HUES64 (cell line): ENCODE data around the gene ZNF189. TPM values are rescaled to one million over a fixed set of nuclear protein-coding genes. Genes with fewer than 3 reads are reported as not detected.
A peak's percentile ranks its signal among the peaks of the same experiment; 100 is the strongest.

ENCODE experiments used
- H3K27ac ChIP-seq: 2 replicates; pipeline ENCODE4 v1.7.0; 2013; ENCODE audit warnings: low read depth, low read length, inconsistent platforms
- H3K27me3 ChIP-seq: 2 replicates; pipeline ENCODE4 v1.6.1; 2013; ENCODE audit warnings: mild to moderate bottlenecking, low read length; ENCODE audit not compliant: insufficient read depth
- H3K36me3 ChIP-seq: 2 replicates; pipeline ENCODE4 v1.6.1; 2013; ENCODE audit warnings: mild to moderate bottlenecking, low read length; ENCODE audit not compliant: insufficient read depth
- H3K4me1 ChIP-seq: 2 replicates; pipeline ENCODE4 v1.6.1; 2013; ENCODE audit warnings: mild to moderate bottlenecking, low read length, moderate library complexity; ENCODE audit not compliant: insufficient read depth
- H3K4me3 ChIP-seq: 2 replicates; pipeline ENCODE4 v1.5.1; 2013; ENCODE audit warnings: mild to moderate bottlenecking, low read length, moderate library complexity
- H3K9ac ChIP-seq: 2 replicates; pipeline ENCODE4 v1.6.1; 2013; ENCODE audit warnings: mild to moderate bottlenecking, low read depth, low read length
- H3K9me3 ChIP-seq: 2 replicates; pipeline ENCODE4 v1.6.1; 2013; ENCODE audit warnings: low read depth, low read length; ENCODE audit not compliant: insufficient read depth
- WGBS: fragments of 150-250, 120-280 bp; methylation state at CpG from one replicate; pipeline ENCODE4 v1.1.7; 2013; ENCODE audit warnings: missing lambda C conversion rate; 5-methylcytosine and 5-hydroxymethylcytosine counted together
- polyA plus RNA-seq, 2 experiments: library from polyadenylated mRNA; stranded (reverse); fragments of 50-300 nt; gene quantifications; one replicate each; pipeline ENCODE4 v1.2.3, GENCODE V29; 2013

ZNF189 gene
- 9.3 TPM for polyA plus RNA-seq (2013, experiment 1 of 2)
- 10.3 TPM for polyA plus RNA-seq (2013, experiment 2 of 2)

DNA sequence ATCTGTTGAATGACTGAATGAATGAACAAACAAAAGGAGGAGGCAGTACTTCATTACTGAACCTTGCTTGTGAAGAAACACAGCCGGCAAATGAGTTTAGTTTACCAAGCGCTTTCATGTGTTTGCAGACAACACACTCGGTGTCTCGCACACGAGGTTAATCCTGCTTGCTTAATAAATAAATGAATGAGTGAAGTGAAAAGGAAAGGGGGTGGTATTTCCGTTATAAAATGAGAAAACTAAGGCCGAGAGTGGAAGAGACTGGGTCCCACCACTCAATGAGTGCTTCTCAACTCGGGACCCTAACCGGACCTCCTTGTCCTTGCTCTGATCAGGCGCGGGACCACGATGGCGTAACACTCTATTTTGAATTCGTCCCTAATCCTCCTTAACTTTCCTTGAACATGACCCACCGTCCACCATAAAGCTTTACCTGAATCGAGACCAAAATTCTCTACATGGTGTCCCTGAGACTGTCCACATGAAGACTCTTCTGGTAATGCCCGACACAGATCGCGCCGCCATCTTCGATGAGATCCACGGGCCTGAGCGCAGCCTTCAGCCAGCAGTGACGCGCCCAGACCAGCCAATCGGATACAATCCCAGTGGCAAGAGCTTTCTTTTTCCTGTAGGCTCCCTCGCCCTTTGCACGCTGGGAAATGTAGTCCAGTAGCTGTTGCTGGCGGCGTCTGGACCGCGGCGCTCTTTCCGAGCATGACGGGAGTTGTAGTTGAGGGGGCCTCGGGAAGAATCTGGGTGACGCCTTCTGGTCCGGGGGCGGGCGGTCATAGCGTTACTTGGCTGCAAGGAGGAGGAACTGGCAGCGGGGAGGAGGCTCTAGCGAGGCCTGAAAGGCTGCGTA lies at the start of gene ZNF189, which contains the start of gene MRPL50:
ZNF189 (plus strand) TSS at position 784 of the 862 bp plus-strand sequence. CDS start 306 bp downstream, outside the sequence.
MRPL50 (minus strand) TSS at position 551 of the 862 bp plus-strand sequence; CDS start at position 525, 26 bp downstream.
- under 1% methylated on average over 44 of the region's 44 CpGs for WGBS
- Histone ChIP-seq H3K9ac (peak within 1 kb of the TSS; percentile 94), H3K9me3 (peaks cover 20% of the 10 kb centered on the region), H3K4me1 (peaks cover 10% of the 10 kb centered on the region), H3K27ac (peak within 1 kb of the TSS; percentile 64), H3K27me3 (no peaks in the 10 kb centered on the region), H3K36me3 (peaks cover 66% of the 10 kb centered on the region), H3K4me3 (peak within 1 kb of the TSS; percentile 93)

DNA sequence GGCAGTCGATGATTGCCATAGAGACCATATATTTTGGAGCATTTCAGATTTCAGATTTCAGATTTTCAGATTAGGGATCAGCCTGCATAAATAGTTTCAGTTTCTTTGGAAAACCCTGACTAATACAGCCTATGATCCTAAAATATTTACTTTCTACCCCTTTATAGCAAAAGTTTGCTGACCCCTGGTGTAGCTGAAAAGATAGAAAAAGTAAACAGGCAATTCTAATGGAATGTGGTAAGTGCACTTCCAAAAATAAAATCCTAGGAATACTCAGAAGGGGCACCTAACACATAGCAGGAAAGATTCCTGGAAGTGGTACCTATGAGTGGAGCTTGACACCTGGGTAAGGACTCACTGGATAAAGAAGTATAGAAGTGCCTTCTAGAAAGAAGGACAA lies 48.4 kb upstream of the ZNF189 start:
- H3K4me1 ChIP-seq = no peaks in the 10 kb centered on the region
- H3K27ac ChIP-seq = no peak overlapping the region
- H3K36me3 ChIP-seq = no peaks in the 10 kb centered on the region
- H3K9me3 ChIP-seq = no peaks in the 10 kb centered on the region
- 75% methylated on average over 1 of the region's 1 CpG for WGBS
- H3K27me3 ChIP-seq = no peaks in the 10 kb centered on the region
- no peak overlapping the region for H3K9ac ChIP-seq
- no peak overlapping the region for H3K4me3 ChIP-seq

DNA sequence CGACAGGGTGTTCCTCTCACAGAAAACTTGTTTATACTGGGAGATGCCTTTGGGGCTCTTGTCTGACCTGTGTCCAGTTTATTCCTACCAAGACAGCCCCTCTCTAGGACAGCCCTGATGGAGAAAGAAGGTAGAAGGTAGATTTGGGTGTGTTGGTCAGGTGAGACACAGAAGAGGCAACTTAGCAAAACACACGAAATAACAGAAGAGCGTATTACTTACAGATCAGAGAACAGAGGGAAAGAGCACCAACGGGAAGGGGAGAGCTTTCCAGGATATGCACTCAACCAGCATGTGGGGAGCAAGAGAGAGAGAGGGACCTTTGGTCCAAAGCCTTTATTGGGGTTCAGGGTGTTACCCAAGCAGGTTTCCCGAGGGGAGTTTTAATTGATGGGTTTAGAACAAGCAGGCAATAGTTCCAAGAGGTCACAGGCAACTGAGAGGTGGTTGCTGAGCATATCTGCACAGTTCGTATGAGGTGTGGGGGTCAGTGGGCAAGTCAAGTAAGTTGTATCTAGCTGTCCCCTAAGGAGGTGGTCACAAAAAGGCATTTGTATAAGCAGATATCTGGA lies 45.7 kb upstream of the ZNF189 start:
- no peak overlapping the region for H3K27ac ChIP-seq
- 93% methylated on average over 6 of the region's 6 CpGs for WGBS
- H3K27me3 ChIP-seq = no peaks in the 10 kb centered on the region
- no peaks in the 10 kb centered on the region for H3K36me3 ChIP-seq
- H3K9ac ChIP-seq = no peak overlapping the region
- no peaks in the 10 kb centered on the region for H3K4me1 ChIP-seq
- no peak overlapping the region for H3K4me3 ChIP-seq
- H3K9me3 ChIP-seq = no peaks in the 10 kb centered on the region

DNA sequence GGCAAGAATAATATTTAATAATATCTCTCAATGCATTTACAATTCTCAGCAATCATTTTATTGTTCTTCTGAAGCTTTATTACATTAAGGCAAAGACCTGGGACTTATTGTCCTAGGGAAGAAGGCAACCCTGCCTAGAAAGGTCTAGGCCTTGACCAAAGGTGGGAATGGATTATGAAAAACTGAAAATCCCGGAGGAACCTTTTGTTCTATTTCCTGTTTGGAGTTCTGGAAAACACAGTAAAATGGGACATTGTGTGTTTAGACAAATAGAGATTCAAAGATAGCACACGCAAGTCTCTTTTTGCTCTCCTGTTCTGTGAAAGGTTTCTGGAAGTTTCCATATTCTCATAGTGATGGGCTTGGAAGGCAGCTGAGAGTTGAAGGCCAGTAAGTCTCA lies 45.0 kb upstream of the ZNF189 start:
- H3K27ac ChIP-seq = no peak overlapping the region
- no peaks in the 10 kb centered on the region for H3K36me3 ChIP-seq
- WGBS = 97% methylated on average over 2 of the region's 2 CpGs
- no peaks in the 10 kb centered on the region for H3K4me1 ChIP-seq
- no peaks in the 10 kb centered on the region for H3K9me3 ChIP-seq
- no peak overlapping the region for H3K4me3 ChIP-seq
- H3K27me3 ChIP-seq = no peaks in the 10 kb centered on the region
- H3K9ac ChIP-seq = no peak overlapping the region

DNA sequence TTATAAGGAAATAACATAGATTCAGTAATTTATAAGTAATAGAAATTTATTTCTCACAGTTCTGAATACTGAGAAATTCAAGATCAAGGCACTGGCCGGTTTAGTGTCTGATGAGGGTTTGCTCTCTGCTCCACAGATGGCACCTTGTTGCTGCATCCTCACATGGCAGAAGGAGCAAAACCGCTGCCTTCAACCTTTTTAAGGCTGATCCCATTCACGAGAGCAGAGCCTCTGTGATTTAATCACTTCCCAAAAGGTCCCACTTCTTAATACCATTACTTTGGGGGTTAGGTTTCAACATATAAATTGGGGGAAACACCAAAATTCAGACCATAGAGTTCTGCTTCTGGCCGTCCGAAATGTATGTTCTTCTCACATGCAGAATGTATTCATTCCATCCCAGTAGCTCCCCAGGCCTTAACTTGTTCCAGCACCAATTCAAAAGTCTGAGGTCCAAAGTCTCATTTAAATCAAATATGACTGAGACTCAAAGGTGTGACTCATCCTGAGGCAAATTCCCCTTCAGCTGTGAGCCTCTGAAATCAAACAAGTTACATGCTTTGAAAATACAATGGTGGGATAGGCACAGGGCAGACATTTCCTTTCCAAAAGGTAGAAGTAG lies 44.4 kb upstream of the ZNF189 start:
- 90% methylated on average over 5 of the region's 5 CpGs for WGBS
- no peak overlapping the region for H3K27ac ChIP-seq
- no peaks in the 10 kb centered on the region for H3K27me3 ChIP-seq

DNA sequence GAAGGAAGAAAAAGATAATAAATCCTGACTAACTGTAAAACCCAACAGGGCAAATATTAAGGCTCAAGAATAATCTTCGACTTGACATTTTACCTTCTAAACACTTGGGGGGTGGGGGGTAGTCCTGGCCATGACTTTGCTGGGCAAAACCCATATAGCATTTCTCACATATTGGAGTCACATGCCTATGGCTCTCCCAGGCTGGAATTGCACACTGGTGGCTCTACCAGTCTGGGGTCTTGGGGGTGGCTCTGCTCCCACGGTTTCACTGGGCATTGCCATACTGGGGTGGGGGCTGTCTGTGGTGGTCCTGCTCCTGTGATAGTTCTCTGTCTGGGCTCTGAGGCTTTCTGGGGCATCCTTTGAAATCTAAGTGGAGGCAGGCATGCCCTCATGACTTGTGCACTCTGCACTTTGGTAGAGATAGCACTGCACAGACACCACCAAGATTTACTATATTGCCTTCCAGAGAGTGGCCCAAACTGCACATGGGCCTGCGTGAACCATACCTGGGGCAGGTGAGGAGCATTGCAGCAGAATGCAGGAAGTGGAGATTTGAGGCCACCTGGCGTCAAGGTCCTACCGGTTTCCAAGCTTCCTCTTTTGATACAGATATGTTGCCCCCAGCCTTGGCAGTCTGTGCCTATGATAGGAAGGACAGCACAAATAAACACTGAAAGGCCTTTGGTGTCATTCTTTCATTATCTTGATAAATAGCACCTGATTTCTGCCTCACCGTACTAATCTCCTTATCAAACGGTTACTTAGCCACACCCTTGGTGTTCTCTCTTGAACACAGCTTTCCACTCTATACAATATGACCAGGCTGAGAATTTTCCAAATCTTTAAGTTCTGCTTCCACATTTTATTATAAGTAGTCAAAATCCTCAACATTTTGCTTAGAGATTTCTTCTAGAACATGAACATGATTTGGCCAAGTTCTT lies 43.6 kb upstream of the ZNF189 start:
- H3K36me3 ChIP-seq = no peaks in the 10 kb centered on the region
- no peaks in the 10 kb centered on the region for H3K4me1 ChIP-seq
- no peaks in the 10 kb centered on the region for H3K27me3 ChIP-seq
- H3K9ac ChIP-seq = no peak overlapping the region
- 89% methylated on average over 7 of the region's 7 CpGs for whole genome bisulfite sequencing
- H3K27ac ChIP-seq = no peak overlapping the region
- H3K9me3 ChIP-seq = no peaks in the 10 kb centered on the region
- H3K4me3 ChIP-seq = no peak overlapping the region

More for the DNA sequence above, 44.4 kb upstream of the ZNF189 start:
- no peaks in the 10 kb centered on the region for H3K36me3 ChIP-seq
- H3K4me3 ChIP-seq = no peak overlapping the region
- H3K4me1 ChIP-seq = no peaks in the 10 kb centered on the region
- H3K9me3 ChIP-seq = no peaks in the 10 kb centered on the region
- H3K9ac ChIP-seq = no peak overlapping the region

DNA sequence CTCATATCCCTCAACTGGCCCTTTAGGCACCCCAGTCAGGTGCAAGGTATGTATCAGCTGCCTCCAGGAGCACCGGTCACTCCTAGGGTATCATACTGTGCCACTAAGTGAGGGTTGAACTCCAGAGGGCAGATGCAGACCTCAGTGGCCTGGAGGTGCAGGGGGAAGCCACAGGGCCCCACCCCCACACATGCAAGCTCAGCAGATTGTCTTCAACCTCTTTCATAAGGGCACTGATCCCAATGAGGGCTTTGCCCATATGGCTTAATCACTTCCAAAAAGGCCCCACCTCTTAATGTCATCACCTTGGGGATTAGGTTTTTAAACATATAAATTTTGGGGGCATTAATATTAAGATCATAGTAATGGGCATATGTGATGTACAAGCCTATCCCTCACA lies 42.0 kb upstream of the ZNF189 start:
- Histone ChIP-seq H3K27ac (no peak overlapping the region), H3K4me3 (no peak overlapping the region), H3K9ac (no peak overlapping the region), H3K36me3 (no peaks in the 10 kb centered on the region), H3K27me3 (no peaks in the 10 kb centered on the region), H3K4me1 (no peaks in the 10 kb centered on the region), H3K9me3 (no peaks in the 10 kb centered on the region)
- WGBS = 0% methylated on average over 1 of the region's 1 CpG

DNA sequence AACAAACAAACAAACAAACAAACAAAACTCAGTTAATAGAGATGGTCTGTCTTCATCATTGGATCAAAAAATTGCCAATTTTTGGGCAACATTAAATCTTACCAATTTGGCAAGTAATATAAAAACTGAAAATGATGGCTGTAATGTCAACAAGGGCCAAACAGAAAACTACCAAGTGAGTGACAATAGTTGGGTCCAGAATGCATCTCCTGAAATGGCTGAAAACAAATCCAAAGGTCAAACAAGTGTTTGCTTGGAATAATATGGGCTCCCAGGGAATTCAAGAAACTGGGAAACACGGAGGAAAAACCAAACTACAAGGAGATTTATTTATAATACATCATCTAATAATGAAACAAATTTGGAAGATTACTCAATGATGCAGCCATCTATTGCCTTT lies 39.0 kb upstream of the ZNF189 start:
- no peaks in the 10 kb centered on the region for H3K36me3 ChIP-seq
- no peak overlapping the region for H3K27ac ChIP-seq
- no peaks in the 10 kb centered on the region for H3K27me3 ChIP-seq
- H3K4me1 ChIP-seq = no peaks in the 10 kb centered on the region
- no peaks in the 10 kb centered on the region for H3K9me3 ChIP-seq
- 100% methylated on average over 1 of the region's 1 CpG for WGBS
- no peak overlapping the region for H3K4me3 ChIP-seq
- H3K9ac ChIP-seq = no peak overlapping the region

DNA sequence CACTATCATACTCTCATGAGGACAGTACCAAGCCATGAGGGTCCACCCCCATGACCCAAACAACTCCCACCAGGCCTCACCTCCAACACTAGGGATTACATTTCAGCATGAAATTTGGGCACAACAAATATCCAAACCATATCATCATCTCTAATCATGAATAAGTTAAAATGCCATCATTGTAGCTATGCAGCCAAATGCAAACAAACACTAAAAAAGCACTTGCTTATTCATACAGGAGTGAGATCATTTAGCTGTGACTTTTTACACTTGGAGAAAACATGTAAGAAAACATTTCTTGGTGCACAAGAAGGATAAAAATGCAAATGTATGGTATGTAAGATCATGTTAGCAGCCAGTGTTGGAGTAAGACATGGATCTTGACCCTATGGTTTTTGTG lies 38.0 kb upstream of the ZNF189 start:
- Histone ChIP-seq H3K9ac (no peak overlapping the region), H3K4me3 (no peak overlapping the region), H3K36me3 (no peaks in the 10 kb centered on the region), H3K9me3 (no peaks in the 10 kb centered on the region), H3K4me1 (no peaks in the 10 kb centered on the region), H3K27ac (no peak overlapping the region), H3K27me3 (no peaks in the 10 kb centered on the region)

DNA sequence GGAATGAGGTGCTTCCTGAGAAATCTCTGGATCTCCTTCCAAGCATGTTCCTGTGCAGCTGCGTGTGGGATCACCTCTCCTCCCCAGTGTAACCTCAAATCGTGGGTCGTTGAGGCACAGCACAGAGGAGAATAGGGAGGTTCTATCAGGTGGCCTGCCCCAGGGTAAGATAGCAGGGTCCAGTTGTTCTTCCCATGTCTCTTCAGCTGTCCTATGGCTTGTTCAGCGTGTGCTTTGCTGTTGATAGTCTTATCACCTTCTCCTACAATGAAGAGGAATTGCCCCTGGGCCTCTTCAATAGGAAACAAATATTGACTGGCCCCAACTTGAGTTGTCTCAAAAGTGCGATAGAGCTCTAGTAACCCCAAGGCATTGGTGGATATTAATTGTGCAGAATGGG lies 36.2 kb upstream of the ZNF189 start:
- no peaks in the 10 kb centered on the region for H3K4me1 ChIP-seq
- no peaks in the 10 kb centered on the region for H3K36me3 ChIP-seq
- no peak overlapping the region for H3K9ac ChIP-seq
- 94% methylated on average over 5 of the region's 5 CpGs for WGBS
- no peak overlapping the region for H3K4me3 ChIP-seq
- no peaks in the 10 kb centered on the region for H3K9me3 ChIP-seq
- H3K27me3 ChIP-seq = no peaks in the 10 kb centered on the region
- H3K27ac ChIP-seq = no peak overlapping the region
